A673 (cell line): ENCODE data around the gene CAPN8. TPM values are rescaled to one million over a fixed set of nuclear protein-coding genes. Genes with fewer than 3 reads are reported as not detected.

Experiments
- BruUV-seq: library from RNA; stranded (reverse); fragments of 400-500 nt; replicated peaks from 2 replicates; lab custom pipeline; 2021; lab: Mats Ljungman, UMichigan
- CTCF ChIA-PET: fragments of 300-600 bp; sonication (Branson Sonifier 250); formaldehyde crosslinking; loops from one replicate; lab custom pipeline; 2022; ENCODE audit warnings: antibody characterized with exemption; lab: Charles Lee
- POLR2A ChIA-PET: fragments of 300-600 bp; sonication (Branson Sonifier 250); formaldehyde crosslinking; loops from one replicate; lab custom pipeline; 2022; ENCODE audit warnings: antibody characterized with exemption; ENCODE audit not compliant: low non-redundant PET; lab: Charles Lee
- DNase-seq: peaks from one replicate; pipeline ENCODE4 v3.0.0-alpha.2; 2015; ENCODE audit warnings: low spot score
- H3K27ac ChIP-seq: fragments of 200-600 bp; sonication (generic); 2 replicates; pipeline ENCODE4 v1.5.1; 2016; ENCODE audit warnings: mixed run types, low read depth, mild to moderate bottlenecking, mixed read lengths, antibody characterized with exemption, low read length; ENCODE audit not compliant: poor library complexity, severe bottlenecking
- H3K27me3 ChIP-seq: fragments of 200-600 bp; sonication (generic); replicated peaks from 2 replicates; pipeline ENCODE4 v1.6.1; 2017; ENCODE audit warnings: mixed run types, low read depth, mild to moderate bottlenecking, mixed read lengths, antibody characterized with exemption, low read length; ENCODE audit not compliant: insufficient read depth, poor library complexity
- H3K36me3 ChIP-seq: fragments of 200-600 bp; sonication (generic); 2 replicates; pipeline ENCODE4 v1.6.1; 2016; ENCODE audit warnings: mixed run types, mild to moderate bottlenecking, mixed read lengths, antibody characterized with exemption, low read length; ENCODE audit not compliant: insufficient read depth, poor library complexity, severe bottlenecking
- H3K4me1 ChIP-seq: fragments of 200-600 bp; sonication (generic); 2 replicates; pipeline ENCODE4 v1.6.1; 2017; ENCODE audit warnings: mixed run types, mild to moderate bottlenecking, mixed read lengths, antibody characterized with exemption, low read length; ENCODE audit not compliant: insufficient read depth, poor library complexity, severe bottlenecking
- H3K4me3 ChIP-seq: fragments of 200-600 bp; sonication (generic); 2 replicates; pipeline ENCODE4 v1.5.1; 2016; ENCODE audit warnings: low read depth, mixed run types, mild to moderate bottlenecking, mixed read lengths, low read length; ENCODE audit not compliant: poor library complexity, severe bottlenecking
- H3K9me3 ChIP-seq: fragments of 200-600 bp; sonication (generic); 2 replicates; pipeline ENCODE4 v1.6.1; 2016; ENCODE audit warnings: mixed run types, low read depth, mild to moderate bottlenecking, mixed read lengths, antibody characterized with exemption, low read length; ENCODE audit not compliant: poor library complexity, severe bottlenecking
- EZH2 ChIP-seq: fragments of 200-600 bp; sonication (generic); IDR thresholded peaks from 2 replicates; pipeline ENCODE4 v1.6.1; 2017; ENCODE audit warnings: borderline replicate concordance, low read depth, mild to moderate bottlenecking, mixed read lengths, antibody characterized with exemption, low read length; ENCODE audit not compliant: poor library complexity, severe bottlenecking
- intact Hi-C: fragments of 100-400 bp; cut with micrococcal nuclease; formaldehyde crosslinking; loops from one replicate; pipeline ENCODE4 v1.10.0; 2022; ENCODE audit not compliant: unreplicated experiment
- total RNA-seq: library from RNA; stranded (reverse); gene quantifications from 2 replicates; pipeline ENCODE4 v1.2.3, GENCODE V29; 2021
- TF ChIP-seq, protein P1 (sequence below): fragments of 300-800, 200-600 bp; sonication (generic); conservative IDR thresholded peaks from 2 replicates; pipeline ENCODE4 v1.5.1; 2017; ENCODE audit warnings: low read depth, mild to moderate bottlenecking, antibody characterized with exemption, low read length, moderate library complexity, mixed read lengths

CAPN8 gene
- total RNA-seq, 1 experiment from 2014 or later = not detected

DNA sequence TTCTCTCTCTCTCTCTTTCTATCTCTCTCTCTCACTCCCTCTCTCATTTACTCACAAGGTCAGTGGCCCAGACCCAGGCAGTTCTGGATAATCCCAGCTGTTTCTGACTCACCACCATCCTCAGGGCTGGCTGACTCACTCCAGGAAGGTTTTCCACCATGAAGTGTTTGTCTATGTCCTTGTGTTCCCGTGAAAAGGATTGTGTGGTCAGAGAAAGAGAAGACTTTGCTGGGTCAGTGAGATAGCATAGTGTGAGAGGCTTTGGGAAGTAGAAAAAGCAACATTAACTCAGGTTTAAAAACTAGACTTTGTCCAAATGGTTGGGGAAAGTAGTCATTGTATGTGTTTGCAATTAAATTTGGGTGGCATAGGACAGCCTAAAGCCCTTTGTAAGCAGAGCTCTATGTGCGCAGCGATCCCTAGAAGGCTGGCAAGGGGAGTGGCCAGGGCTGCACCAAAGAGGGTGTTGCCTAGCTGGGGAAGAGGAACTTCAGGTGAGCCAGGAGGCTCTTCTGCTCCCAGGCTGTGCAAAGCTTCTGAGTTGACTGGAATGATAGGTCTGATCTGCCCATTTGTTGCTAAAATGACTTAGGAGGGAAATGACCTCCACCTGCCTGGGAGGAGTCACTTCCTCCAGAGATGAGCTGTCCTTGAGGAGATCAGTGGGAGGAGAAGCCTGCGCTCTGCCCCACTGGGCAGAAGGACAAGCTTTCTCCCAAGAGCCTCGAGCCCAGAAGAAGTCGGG lies 41.9 kb upstream of the CAPN8 start:
- H3K36me3 ChIP-seq = no peaks in the 10 kb centered on the region
- H3K27ac ChIP-seq = peak overlapping the region; percentile 30
- TF ChIP-seq, protein P1, sequence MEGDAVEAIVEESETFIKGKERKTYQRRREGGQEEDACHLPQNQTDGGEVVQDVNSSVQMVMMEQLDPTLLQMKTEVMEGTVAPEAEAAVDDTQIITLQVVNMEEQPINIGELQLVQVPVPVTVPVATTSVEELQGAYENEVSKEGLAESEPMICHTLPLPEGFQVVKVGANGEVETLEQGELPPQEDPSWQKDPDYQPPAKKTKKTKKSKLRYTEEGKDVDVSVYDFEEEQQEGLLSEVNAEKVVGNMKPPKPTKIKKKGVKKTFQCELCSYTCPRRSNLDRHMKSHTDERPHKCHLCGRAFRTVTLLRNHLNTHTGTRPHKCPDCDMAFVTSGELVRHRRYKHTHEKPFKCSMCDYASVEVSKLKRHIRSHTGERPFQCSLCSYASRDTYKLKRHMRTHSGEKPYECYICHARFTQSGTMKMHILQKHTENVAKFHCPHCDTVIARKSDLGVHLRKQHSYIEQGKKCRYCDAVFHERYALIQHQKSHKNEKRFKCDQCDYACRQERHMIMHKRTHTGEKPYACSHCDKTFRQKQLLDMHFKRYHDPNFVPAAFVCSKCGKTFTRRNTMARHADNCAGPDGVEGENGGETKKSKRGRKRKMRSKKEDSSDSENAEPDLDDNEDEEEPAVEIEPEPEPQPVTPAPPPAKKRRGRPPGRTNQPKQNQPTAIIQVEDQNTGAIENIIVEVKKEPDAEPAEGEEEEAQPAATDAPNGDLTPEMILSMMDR = no peak
- no peak for TF ChIP-seq EZH2
- ChIA-PET CTCF (interaction anchor here (1.3 kb wide), 1 partner anchor 9 kb away, joined by 3 read pairs; no protein-coding TSS in a partner anchor), POLR2A (no interaction called here)
- H3K4me3 ChIP-seq = no peak overlapping the region
- no TSS peak for BruUV-seq
- intact Hi-C loops = no loop called here
- peaks cover 43% of the 10 kb centered on the region for H3K4me1 ChIP-seq
- no peaks in the 10 kb centered on the region for H3K27me3 ChIP-seq
- peak; percentile 53 for DNase-seq
- H3K9me3 ChIP-seq = no peaks in the 10 kb centered on the region

GRCh38 chr1:223706077-223706973 lies 40.8 kb upstream of the CAPN8 start:
- DNase-seq = peak; percentile 92
- H3K36me3 ChIP-seq = no peaks in the 10 kb centered on the region
- POLR2A ChIA-PET = no interaction called here
- H3K27me3 ChIP-seq = no peaks in the 10 kb centered on the region
- no TSS peak for BruUV-seq
- peak overlapping the region; percentile 59 for H3K27ac ChIP-seq
- H3K4me3 ChIP-seq = no peak overlapping the region
- intact Hi-C loops = no loop called here
- CTCF ChIA-PET = interaction anchor here (1.3 kb wide), 1 partner anchor 8 kb away, joined by 3 read pairs; no protein-coding TSS in a partner anchor
- peaks cover 40% of the 10 kb centered on the region for H3K4me1 ChIP-seq
- H3K9me3 ChIP-seq = no peaks in the 10 kb centered on the region
- TF ChIP-seq, protein P1 = no peak
- TF ChIP-seq EZH2 = no peak

GRCh38 chr1:223704921-223705878 lies 39.7 kb upstream of the CAPN8 start:
- CTCF ChIA-PET = no interaction called here
- intact Hi-C loops = no loop called here
- peak overlapping the region; percentile 59 for H3K27ac ChIP-seq
- no peaks in the 10 kb centered on the region for H3K9me3 ChIP-seq
- H3K27me3 ChIP-seq = no peaks in the 10 kb centered on the region
- H3K4me3 ChIP-seq = peak overlapping the region; percentile 5
- no peaks in the 10 kb centered on the region for H3K36me3 ChIP-seq
- TF ChIP-seq EZH2 = no peak
- TF ChIP-seq, protein P1 = no peak
- DNase-seq = peak; percentile 63
- POLR2A ChIA-PET = no interaction called here
- no TSS peak for BruUV-seq
- H3K4me1 ChIP-seq = peaks cover 43% of the 10 kb centered on the region
